Measurements from ENCODE around the gene RPS6KA2. TPM values are rescaled to one million over a fixed set of nuclear protein-coding genes. Genes with fewer than 3 reads are reported as not detected.

The RPS6KA2 gene
- total RNA-seq, 1 donor from 2014 or later: 10.4 TPM

- H3K4me3 ChIP-seq (ENCODE audit: low read length in 3 of 3): peak overlapping the region; percentile 88 to 98 (median 93)
- H3K9me3 ChIP-seq (ENCODE audit: control insufficient read depth in 3 of 3, low read length in 3 of 3): no peaks in the 10 kb centered on the region
- H3K9ac ChIP-seq (ENCODE audit: low read depth in 1 of 3, low read length in 3 of 3): peak overlapping the region; percentile 90 to 98 (median 97)
- peaks cover 8 to 28% (median 12%) of the 10 kb centered on the region in 3 donors for H3K4me1 ChIP-seq (ENCODE audit: control insufficient read depth in 3 of 3, insufficient read depth in 3 of 3, low read length in 3 of 3)
- no peaks in the 10 kb centered on the region for H3K27me3 ChIP-seq (ENCODE audit: control insufficient read depth in 3 of 3, insufficient read depth in 3 of 3, low read length in 3 of 3)
- H3K36me3 ChIP-seq (ENCODE audit: control insufficient read depth in 3 of 3, insufficient read depth in 3 of 3, low read length in 3 of 3): peaks cover 0 to 2% (median 0%) of the 10 kb centered on the region in 3 donors
- peak overlapping the region; percentile 98 for H3K27ac ChIP-seq (ENCODE audit: low read depth, low read length)
Observed at GRCh38 chr6:166381381-166381732, 245.7 kb downstream of the RPS6KA2 start.

DNA sequence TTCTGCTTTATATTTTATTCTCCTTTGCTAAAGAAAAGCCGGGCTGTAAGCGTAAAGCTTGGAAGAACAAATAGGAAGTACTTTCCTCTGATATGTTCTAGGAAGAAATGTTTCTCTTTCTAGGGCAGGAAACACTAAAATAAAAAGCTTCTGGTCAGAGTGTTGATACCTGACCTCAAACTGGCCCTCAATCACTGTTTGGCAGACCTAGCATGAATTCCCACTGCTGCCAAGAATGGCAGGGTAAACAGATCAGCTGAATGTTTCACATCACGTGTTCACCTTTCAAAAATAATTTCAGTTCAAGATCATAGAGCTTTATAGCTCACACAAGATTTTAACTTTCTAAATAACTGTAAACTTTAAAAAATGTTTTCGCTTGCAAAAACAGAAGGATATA is 247.3 kb downstream of the RPS6KA2 start:
- Histone ChIP-seq H3K9ac (ENCODE audit: low read depth in 1 of 3, low read length in 3 of 3) (peak overlapping the region in 2 of 3 donors; percentile 10 to 57), H3K4me3 (ENCODE audit: low read length in 3 of 3) (no peak overlapping the region), H3K27ac (ENCODE audit: low read depth, low read length) (peak overlapping the region; percentile 53), H3K4me1 (ENCODE audit: control insufficient read depth in 3 of 3, insufficient read depth in 3 of 3, low read length in 3 of 3) (peaks cover 8 to 28% (median 12%) of the 10 kb centered on the region in 3 donors), H3K9me3 (ENCODE audit: control insufficient read depth in 3 of 3, low read length in 3 of 3) (no peaks in the 10 kb centered on the region), H3K27me3 (ENCODE audit: control insufficient read depth in 3 of 3, insufficient read depth in 3 of 3, low read length in 3 of 3) (no peaks in the 10 kb centered on the region), H3K36me3 (ENCODE audit: control insufficient read depth in 3 of 3, insufficient read depth in 3 of 3, low read length in 3 of 3) (peaks cover 0 to 2% (median 0%) of the 10 kb centered on the region in 3 donors)

GRCh38 chr6:166379103-166379586 is 247.9 kb downstream of the RPS6KA2 start:
- Histone ChIP-seq H3K36me3 (ENCODE audit: control insufficient read depth in 3 of 3, insufficient read depth in 3 of 3, low read length in 3 of 3) (peaks cover 0 to 2% (median 0%) of the 10 kb centered on the region in 3 donors), H3K27me3 (ENCODE audit: control insufficient read depth in 3 of 3, insufficient read depth in 3 of 3, low read length in 3 of 3) (no peaks in the 10 kb centered on the region), H3K4me3 (ENCODE audit: low read length in 3 of 3) (no peak overlapping the region), H3K4me1 (ENCODE audit: control insufficient read depth in 3 of 3, insufficient read depth in 3 of 3, low read length in 3 of 3) (peaks cover 8 to 28% (median 12%) of the 10 kb centered on the region in 3 donors), H3K27ac (ENCODE audit: low read depth, low read length) (no peak overlapping the region), H3K9me3 (ENCODE audit: control insufficient read depth in 3 of 3, low read length in 3 of 3) (no peaks in the 10 kb centered on the region), H3K9ac (ENCODE audit: low read depth in 1 of 3, low read length in 3 of 3) (no peak overlapping the region)

GRCh38 chr6:166377721-166378120 is 249.3 kb downstream of the RPS6KA2 start:
- Histone ChIP-seq H3K9ac (ENCODE audit: low read depth in 1 of 3, low read length in 3 of 3) (no peak overlapping the region), H3K9me3 (ENCODE audit: control insufficient read depth in 3 of 3, low read length in 3 of 3) (no peaks in the 10 kb centered on the region), H3K4me3 (ENCODE audit: low read length in 3 of 3) (no peak overlapping the region), H3K27ac (ENCODE audit: low read depth, low read length) (no peak overlapping the region), H3K36me3 (ENCODE audit: control insufficient read depth in 3 of 3, insufficient read depth in 3 of 3, low read length in 3 of 3) (peaks cover 0 to 2% (median 0%) of the 10 kb centered on the region in 3 donors), H3K4me1 (ENCODE audit: control insufficient read depth in 3 of 3, insufficient read depth in 3 of 3, low read length in 3 of 3) (peaks cover 8 to 21% (median 12%) of the 10 kb centered on the region in 3 donors), H3K27me3 (ENCODE audit: control insufficient read depth in 3 of 3, insufficient read depth in 3 of 3, low read length in 3 of 3) (no peaks in the 10 kb centered on the region)

DNA sequence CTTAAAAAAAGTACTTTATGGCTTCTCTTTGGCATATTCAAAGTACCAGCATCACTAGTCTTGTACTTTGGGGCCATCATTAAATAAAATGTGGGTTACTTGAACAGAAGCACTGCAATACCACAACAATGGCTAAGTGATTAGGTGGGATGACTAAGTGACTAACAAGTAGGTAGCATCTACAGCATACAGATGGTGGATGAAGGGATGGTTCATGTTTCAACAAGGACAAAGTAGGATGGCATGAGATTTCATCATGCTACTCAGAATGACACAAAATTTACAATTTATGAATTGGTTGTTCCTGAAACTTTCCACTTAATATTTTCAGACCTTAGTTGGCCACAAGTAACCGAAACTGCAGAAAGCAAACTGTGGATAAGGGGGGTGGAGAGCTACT is 252.0 kb downstream of the RPS6KA2 start:
- no peaks in the 10 kb centered on the region for H3K9me3 ChIP-seq (ENCODE audit: control insufficient read depth in 3 of 3, low read length in 3 of 3)
- H3K27ac ChIP-seq (ENCODE audit: low read depth, low read length): no peak overlapping the region
- no peak overlapping the region for H3K4me3 ChIP-seq (ENCODE audit: low read length in 3 of 3)
- peaks cover 3 to 4% (median 4%) of the 10 kb centered on the region in 3 donors for H3K4me1 ChIP-seq (ENCODE audit: control insufficient read depth in 3 of 3, insufficient read depth in 3 of 3, low read length in 3 of 3)
- H3K36me3 ChIP-seq (ENCODE audit: control insufficient read depth in 3 of 3, insufficient read depth in 3 of 3, low read length in 3 of 3): peaks cover 0 to 2% (median 0%) of the 10 kb centered on the region in 3 donors
- no peak overlapping the region for H3K9ac ChIP-seq (ENCODE audit: low read depth in 1 of 3, low read length in 3 of 3)
- H3K27me3 ChIP-seq (ENCODE audit: control insufficient read depth in 3 of 3, insufficient read depth in 3 of 3, low read length in 3 of 3): no peaks in the 10 kb centered on the region

- Histone ChIP-seq H3K9me3 (ENCODE audit: control insufficient read depth in 3 of 3, low read length in 3 of 3) (no peaks in the 10 kb centered on the region), H3K4me3 (ENCODE audit: low read length in 3 of 3) (no peak overlapping the region), H3K36me3 (ENCODE audit: control insufficient read depth in 3 of 3, insufficient read depth in 3 of 3, low read length in 3 of 3) (peaks cover 0 to 7% (median 6%) of the 10 kb centered on the region in 3 donors), H3K27me3 (ENCODE audit: control insufficient read depth in 3 of 3, insufficient read depth in 3 of 3, low read length in 3 of 3) (no peaks in the 10 kb centered on the region), H3K9ac (ENCODE audit: low read depth in 1 of 3, low read length in 3 of 3) (no peak overlapping the region), H3K4me1 (ENCODE audit: control insufficient read depth in 3 of 3, insufficient read depth in 3 of 3, low read length in 3 of 3) (peaks cover 0 to 5% (median 4%) of the 10 kb centered on the region in 3 donors), H3K27ac (ENCODE audit: low read depth, low read length) (no peak overlapping the region)
Observed at GRCh38 chr6:166370489-166370888, 256.6 kb downstream of the RPS6KA2 start.

- Histone ChIP-seq H3K4me3 (ENCODE audit: low read length in 3 of 3) (no peak overlapping the region), H3K4me1 (ENCODE audit: control insufficient read depth in 3 of 3, insufficient read depth in 3 of 3, low read length in 3 of 3) (peaks cover 6 to 9% (median 6%) of the 10 kb centered on the region in 3 donors), H3K27ac (ENCODE audit: low read depth, low read length) (no peak overlapping the region), H3K36me3 (ENCODE audit: control insufficient read depth in 3 of 3, insufficient read depth in 3 of 3, low read length in 3 of 3) (peaks cover 0 to 7% (median 6%) of the 10 kb centered on the region in 3 donors), H3K9me3 (ENCODE audit: control insufficient read depth in 3 of 3, low read length in 3 of 3) (no peaks in the 10 kb centered on the region), H3K9ac (ENCODE audit: low read depth in 1 of 3, low read length in 3 of 3) (no peak overlapping the region), H3K27me3 (ENCODE audit: control insufficient read depth in 3 of 3, insufficient read depth in 3 of 3, low read length in 3 of 3) (no peaks in the 10 kb centered on the region)
Observed at GRCh38 chr6:166369782-166370181, 257.3 kb downstream of the RPS6KA2 start.

DNA sequence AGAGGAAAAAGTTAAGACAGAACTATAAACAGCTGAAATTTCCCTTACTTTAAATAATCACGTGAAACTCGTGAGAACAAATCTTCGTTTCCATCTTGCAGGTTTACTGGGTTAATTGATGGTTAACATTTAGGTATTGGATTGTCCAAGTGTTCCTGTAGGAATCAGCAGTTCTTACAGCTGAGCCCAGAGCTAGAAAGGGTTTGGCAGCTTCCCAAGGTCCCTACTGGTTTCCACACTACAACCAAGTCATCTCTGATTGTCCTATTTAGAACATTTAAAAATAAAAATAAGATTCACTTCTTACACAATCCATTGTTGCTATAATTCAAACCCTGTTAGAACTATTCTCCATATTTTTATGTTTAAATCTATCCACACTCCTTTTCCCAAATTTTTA is 260.1 kb downstream of the RPS6KA2 start:
- Histone ChIP-seq H3K27me3 (ENCODE audit: control insufficient read depth in 3 of 3, insufficient read depth in 3 of 3, low read length in 3 of 3) (no peaks in the 10 kb centered on the region), H3K4me3 (ENCODE audit: low read length in 3 of 3) (no peak overlapping the region), H3K27ac (ENCODE audit: low read depth, low read length) (no peak overlapping the region), H3K4me1 (ENCODE audit: control insufficient read depth in 3 of 3, insufficient read depth in 3 of 3, low read length in 3 of 3) (peaks cover 15 to 27% (median 25%) of the 10 kb centered on the region in 3 donors), H3K36me3 (ENCODE audit: control insufficient read depth in 3 of 3, insufficient read depth in 3 of 3, low read length in 3 of 3) (peaks cover 2 to 21% (median 6%) of the 10 kb centered on the region in 3 donors), H3K9ac (ENCODE audit: low read depth in 1 of 3, low read length in 3 of 3) (no peak overlapping the region), H3K9me3 (ENCODE audit: control insufficient read depth in 3 of 3, low read length in 3 of 3) (no peaks in the 10 kb centered on the region)

GRCh38 chr6:166365806-166366205 is 261.2 kb downstream of the RPS6KA2 start:
- Histone ChIP-seq H3K27ac (ENCODE audit: low read depth, low read length) (peak overlapping the region; percentile 94), H3K36me3 (ENCODE audit: control insufficient read depth in 3 of 3, insufficient read depth in 3 of 3, low read length in 3 of 3) (peaks cover 2 to 21% (median 6%) of the 10 kb centered on the region in 3 donors), H3K27me3 (ENCODE audit: control insufficient read depth in 3 of 3, insufficient read depth in 3 of 3, low read length in 3 of 3) (no peaks in the 10 kb centered on the region), H3K9me3 (ENCODE audit: control insufficient read depth in 3 of 3, low read length in 3 of 3) (no peaks in the 10 kb centered on the region), H3K9ac (ENCODE audit: low read depth in 1 of 3, low read length in 3 of 3) (no peak overlapping the region), H3K4me3 (ENCODE audit: low read length in 3 of 3) (no peak overlapping the region), H3K4me1 (ENCODE audit: control insufficient read depth in 3 of 3, insufficient read depth in 3 of 3, low read length in 3 of 3) (peaks cover 15 to 31% (median 27%) of the 10 kb centered on the region in 3 donors)

- H3K4me3 ChIP-seq (ENCODE audit: low read length in 3 of 3): no peak overlapping the region
- H3K4me1 ChIP-seq (ENCODE audit: control insufficient read depth in 3 of 3, insufficient read depth in 3 of 3, low read length in 3 of 3): peaks cover 20 to 36% (median 32%) of the 10 kb centered on the region in 3 donors
- peak overlapping the region in 1 of 3 donors; percentile 46 for H3K9ac ChIP-seq (ENCODE audit: low read depth in 1 of 3, low read length in 3 of 3)
Observed at GRCh38 chr6:166365221-166365620, 261.8 kb downstream of the RPS6KA2 start.

More at GRCh38 chr6:166365221-166365620, 261.8 kb downstream of the RPS6KA2 start:
- no peaks in the 10 kb centered on the region for H3K27me3 ChIP-seq (ENCODE audit: control insufficient read depth in 3 of 3, insufficient read depth in 3 of 3, low read length in 3 of 3)
- peaks cover 2 to 21% (median 6%) of the 10 kb centered on the region in 3 donors for H3K36me3 ChIP-seq (ENCODE audit: control insufficient read depth in 3 of 3, insufficient read depth in 3 of 3, low read length in 3 of 3)
- no peaks in the 10 kb centered on the region for H3K9me3 ChIP-seq (ENCODE audit: control insufficient read depth in 3 of 3, low read length in 3 of 3)
- H3K27ac ChIP-seq (ENCODE audit: low read depth, low read length): peak overlapping the region; percentile 94

All from skeletal muscle tissue (tissue), 4 donors.